IMR-90 (cell line): ENCODE data around the gene NF1. TPM values are rescaled to one million over a fixed set of nuclear protein-coding genes. Genes with fewer than 3 reads are reported as not detected.

Experiments
- ATAC-seq: fragments of 200-7000 bp; cut with Tn5 transposase; 2 replicates; pipeline ENCODE4 v1.9.1; 2020; ENCODE audit warnings: low read depth, mild to moderate bottlenecking, moderate library complexity
- BruUV-seq: library from RNA; stranded (reverse); fragments of 400-500 nt; replicated peaks from 2 replicates; lab custom pipeline; 2021; lab: Mats Ljungman, UMichigan
- CTCF ChIA-PET: fragments of 300-600 bp; formaldehyde crosslinking; extraction: SDS; loops from one replicate; lab custom pipeline; 2021; ENCODE audit warnings: antibody characterized with exemption; lab: Yijun Ruan, JAX
- POLR2A ChIA-PET: fragments of 300-600 bp; sonication (Branson Sonifier 250); formaldehyde crosslinking; loops from one replicate; lab custom pipeline; 2022; ENCODE audit warnings: antibody characterized with exemption; ENCODE audit not compliant: unreplicated experiment; lab: Charles Lee
- DNase-seq: peaks from one replicate; pipeline ENCODE4 v3.0.0; 2013
- H2AFZ ChIP-seq: replicated peaks from 2 replicates; pipeline ENCODE3; 2013; ENCODE audit warnings: low read length, mild to moderate bottlenecking; ENCODE audit not compliant: poor library complexity
- H2AK5ac ChIP-seq: 2 replicates; pipeline ENCODE4 v1.6.1; 2013; ENCODE audit warnings: low read depth, low read length, inconsistent platforms
- H2AK9ac ChIP-seq: replicated peaks from 2 replicates; pipeline ENCODE3; 2013; ENCODE audit warnings: mild to moderate bottlenecking, low read depth, low read length, moderate library complexity; ENCODE audit not compliant: poor library complexity
- H2BK120ac ChIP-seq: 2 replicates; pipeline ENCODE4 v1.6.1; 2013; ENCODE audit warnings: low read depth, low read length, inconsistent platforms
- H2BK15ac ChIP-seq: 3 replicates; pipeline ENCODE4 v1.6.1; 2013; ENCODE audit warnings: low read depth, low read length, inconsistent platforms
- H2BK20ac ChIP-seq: 2 replicates; pipeline ENCODE4 v1.6.1; 2013; ENCODE audit warnings: low read depth, mild to moderate bottlenecking, inconsistent platforms, low read length, moderate library complexity
- H2BK5ac ChIP-seq: 2 replicates; pipeline ENCODE4 v1.6.1; 2013; ENCODE audit warnings: mild to moderate bottlenecking, low read depth, low read length, inconsistent platforms; ENCODE audit not compliant: poor library complexity, severe bottlenecking
- H3K14ac ChIP-seq: replicated peaks from 2 replicates; pipeline ENCODE4 v1.6.1; 2013; ENCODE audit warnings: low read depth, low read length, inconsistent platforms
- H3K18ac ChIP-seq: 2 replicates; pipeline ENCODE4 v1.6.1; 2013; ENCODE audit warnings: low read depth, low read length, control low read depth
- H3K23ac ChIP-seq: 2 replicates; pipeline ENCODE4 v1.6.1; 2013; ENCODE audit warnings: low read depth, low read length, inconsistent platforms
- H3K27ac ChIP-seq: 2 replicates; pipeline ENCODE4 v1.5.1; 2013; ENCODE audit warnings: mild to moderate bottlenecking, control low read depth, low read length; ENCODE audit not compliant: insufficient read depth
- H3K27me3 ChIP-seq: 2 replicates; pipeline ENCODE4 v1.6.1; 2013; ENCODE audit warnings: low read length; ENCODE audit not compliant: control insufficient read depth, insufficient read depth
- H3K36me3 ChIP-seq: 2 replicates; pipeline ENCODE4 v1.6.1; 2013; ENCODE audit warnings: low read length, mixed read lengths; ENCODE audit not compliant: control insufficient read depth, insufficient read depth
- H3K4ac ChIP-seq: 2 replicates; pipeline ENCODE4 v1.6.1; 2013; ENCODE audit warnings: low read depth, low read length, inconsistent platforms
- H3K4me1 ChIP-seq: 2 replicates; pipeline ENCODE4 v1.6.1; 2013; ENCODE audit warnings: low read length, mixed read lengths; ENCODE audit not compliant: control insufficient read depth, insufficient read depth
- H3K4me2 ChIP-seq: 2 replicates; pipeline ENCODE4 v1.6.1; 2013; ENCODE audit warnings: low read depth, mild to moderate bottlenecking, control low read depth, low read length, moderate library complexity
- H3K4me3 ChIP-seq: 2 replicates; pipeline ENCODE4 v1.5.1; 2013; ENCODE audit warnings: low read depth, mild to moderate bottlenecking, control low read depth, low read length, moderate library complexity; ENCODE audit not compliant: insufficient read depth
- H3K56ac ChIP-seq: 2 replicates; pipeline ENCODE4 v1.6.1; 2013; ENCODE audit warnings: low read length, inconsistent platforms; ENCODE audit not compliant: insufficient read depth; ENCODE audit errors: extremely low read depth
- H3K79me1 ChIP-seq, 2 experiments: 2 replicates each; pipeline ENCODE4 v1.6.1; 2013; ENCODE audit warnings: low read length in 2 of 2, inconsistent platforms in 1 of 2, low read depth in 1 of 2
- H3K9ac ChIP-seq: 2 replicates; pipeline ENCODE4 v1.6.1; 2013; ENCODE audit warnings: low read depth, low read length, control low read depth
- H3K9me1 ChIP-seq: 2 replicates; pipeline ENCODE4 v1.6.1; 2013; ENCODE audit warnings: low read length, inconsistent platforms; ENCODE audit not compliant: insufficient read depth
- H3K9me3 ChIP-seq: 2 replicates; pipeline ENCODE4 v1.6.1; 2013; ENCODE audit warnings: low read length; ENCODE audit not compliant: control insufficient read depth, insufficient read depth
- H4K20me1 ChIP-seq: 2 replicates; pipeline ENCODE4 v1.6.1; 2013; ENCODE audit warnings: low read length, inconsistent platforms; ENCODE audit not compliant: insufficient read depth
- H4K5ac ChIP-seq: 2 replicates; pipeline ENCODE4 v1.6.1; 2013; ENCODE audit warnings: mild to moderate bottlenecking, low read depth, low read length, control low read depth
- H4K8ac ChIP-seq, 2 experiments: 2 replicates each; pipeline ENCODE4 v1.6.1; 2013; ENCODE audit warnings: low read depth in 2 of 2, low read length in 2 of 2, control low read depth in 1 of 2, inconsistent platforms in 1 of 2
- H4K91ac ChIP-seq: 2 replicates; pipeline ENCODE4 v1.6.1; 2013; ENCODE audit warnings: low read depth, low read length, inconsistent platforms; ENCODE audit not compliant: insufficient read depth
- BHLHE40 ChIP-seq: fragments of 150-350 bp; IDR thresholded peaks from 2 replicates; pipeline ENCODE4 v1.6.1; 2016; ENCODE audit warnings: mild to moderate bottlenecking, low read depth, low read length
- CHD1 ChIP-seq: IDR thresholded peaks from 2 replicates; pipeline ENCODE4 v1.6.1; 2012; ENCODE audit warnings: low read depth, low read length, improper control_type of control experiment
- FOS ChIP-seq: fragments of 150-350 bp; IDR thresholded peaks from 2 replicates; pipeline ENCODE4 v1.6.1; 2016; ENCODE audit warnings: low read depth, low read length
- MAFK ChIP-seq: IDR thresholded peaks from 2 replicates; pipeline ENCODE4 v1.6.1; 2012; ENCODE audit warnings: low read depth, low read length, improper control_type of control experiment
- MAZ ChIP-seq: IDR thresholded peaks from 2 replicates; pipeline ENCODE4 v1.6.1; 2012; ENCODE audit warnings: low read depth, mild to moderate bottlenecking, low read length, improper control_type of control experiment, moderate library complexity, borderline replicate concordance
- MXI1 ChIP-seq: IDR thresholded peaks from 2 replicates; pipeline ENCODE4 v1.6.1; 2012; ENCODE audit warnings: low read depth, mild to moderate bottlenecking, low read length, moderate library complexity, borderline replicate concordance
- RFX5 ChIP-seq: IDR thresholded peaks from 2 replicates; pipeline ENCODE4 v1.8.0; 2012; ENCODE audit warnings: low read depth, mild to moderate bottlenecking, low read length, moderate library complexity
- SMC3 ChIP-seq: fragments of 150-350 bp; IDR thresholded peaks from 2 replicates; pipeline ENCODE4 v1.6.1; 2016; ENCODE audit warnings: low read depth, mild to moderate bottlenecking, antibody characterized with exemption, low read length, moderate library complexity
- WGBS, 2 experiments: methylation state at CpG; one replicate each; pipeline versions ENCODE4 v1.1.5 to v1.1.7; 2013; ENCODE audit warnings: missing lambda C conversion rate in 2 of 2; ENCODE audit not compliant: insufficient read length in 1 of 2; ENCODE audit errors: extremely low coverage in 2 of 2; 5-methylcytosine and 5-hydroxymethylcytosine counted together
- dilution Hi-C: fragments of 300-500 bp; cut with HindIII; formaldehyde crosslinking; loops from one replicate; pipeline ENCODE4 v1.14.3; 2018; ENCODE audit warnings: low sequenced_read_pairs; ENCODE audit not compliant: unreplicated experiment
- in situ Hi-C: fragments of 300-500 bp; cut with MboI; formaldehyde crosslinking; loops from 3 replicates; pipeline ENCODE4 v1.14.3; 2019; ENCODE audit warnings: low sequenced_read_pairs, inconsistent platforms, mixed read lengths
- intact Hi-C: fragments of 100-400 bp; cut with micrococcal nuclease; formaldehyde crosslinking; loops from 2 replicates; pipeline ENCODE4 v1.10.0; 2022
- polyA plus RNA-seq, 3 experiments: library from polyadenylated mRNA; depleted of rRNA; stranded (reverse); fragments of >200 nt; gene quantifications; 2 replicates each; pipeline ENCODE4 v1.2.3, GENCODE V29; 2012; ENCODE audit warnings: low replicate concordance in 1 of 3
- total RNA-seq: library from RNA; depleted of rRNA; stranded (reverse); fragments of >200 nt; gene quantifications from 2 replicates; pipeline ENCODE4 v1.2.3, GENCODE V29; 2012
- TF ChIP-seq, protein P1 (sequence below): fragments of 150-350 bp; IDR thresholded peaks from 2 replicates; pipeline ENCODE4 v1.6.1; 2017; ENCODE audit warnings: mild to moderate bottlenecking, antibody characterized with exemption, low read length, low read depth
- TF ChIP-seq, protein P2 (sequence below): fragments of 150-350 bp; IDR thresholded peaks from 2 replicates; pipeline ENCODE4 v1.6.1; 2016; ENCODE audit warnings: low read depth, mild to moderate bottlenecking, low read length, moderate library complexity, borderline replicate concordance

NF1 gene
- total and polyA plus RNA-seq, 2 of the 4 experiments (the other 2 are of a cell fraction) = 17.9 to 48.6 TPM

DNA sequence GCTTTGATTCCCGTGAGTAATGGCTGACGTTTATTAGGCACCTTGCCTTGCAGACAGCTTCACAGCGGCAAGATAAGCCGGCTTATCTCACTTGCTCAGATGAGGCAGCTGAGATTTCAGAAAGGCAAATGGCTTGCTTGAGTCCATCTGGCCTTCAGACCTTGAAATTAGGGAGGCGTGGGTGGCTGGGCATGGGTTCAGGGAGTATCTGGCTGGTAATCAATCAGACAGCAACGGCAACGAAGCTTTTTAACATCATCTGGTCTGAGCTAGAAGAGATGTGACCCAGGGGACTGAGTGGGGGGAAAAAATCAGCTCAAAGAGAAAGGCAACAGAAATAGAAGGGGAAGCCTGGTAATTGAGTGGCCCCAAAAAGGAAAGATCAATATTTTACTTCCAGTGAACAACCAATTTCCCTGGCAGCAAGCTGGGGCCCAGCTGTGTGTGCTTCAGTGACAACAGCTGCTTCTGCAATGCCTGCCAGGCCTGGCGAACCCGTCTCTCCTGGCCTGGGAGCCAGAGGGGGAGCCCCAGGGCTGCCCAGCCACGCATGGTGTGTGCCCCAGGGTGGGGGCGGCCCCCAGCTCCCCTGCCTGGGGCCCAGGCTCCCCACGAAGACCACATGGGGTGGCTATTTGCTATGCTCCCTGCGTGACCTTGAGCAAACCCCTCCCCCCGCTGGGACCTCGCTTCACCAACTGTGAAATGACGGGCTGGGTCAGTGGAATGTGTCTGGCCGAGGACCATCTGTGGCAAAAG is 330.7 kb downstream of the NF1 start:
- Histone ChIP-seq H3K27ac (no peak overlapping the region), H2AFZ (peak overlapping the region; percentile 62)
- in situ Hi-C loops = no loop called here

More for the DNA sequence above, 330.7 kb downstream of the NF1 start:
- Histone ChIP-seq H3K9me3 (peaks cover 2% of the 10 kb centered on the region), H3K9me1 (no peaks in the 10 kb centered on the region), H2BK5ac (no peak overlapping the region), H2AK5ac (no peak overlapping the region), H3K27me3 (peaks cover 39% of the 10 kb centered on the region), H2BK20ac (no peak overlapping the region), H3K4me3 (no peak overlapping the region), H4K20me1 (no peaks in the 10 kb centered on the region), H2BK15ac (no peak overlapping the region), H3K4ac (no peak overlapping the region), H3K14ac (no peak overlapping the region), H3K4me1 (no peaks in the 10 kb centered on the region; the same call in 1 of the 2 replicates), H4K91ac (no peak overlapping the region), H3K79me1 (no peaks in the 10 kb centered on the region), H3K4me2 (no peak overlapping the region), H3K23ac (no peak overlapping the region), H3K56ac (no peak overlapping the region), H4K5ac (no peak overlapping the region), H4K8ac (no peak overlapping the region), H2AK9ac (no peak overlapping the region), H3K36me3 (no peaks in the 10 kb centered on the region), H3K9ac (no peak overlapping the region), H3K18ac (no peak overlapping the region), H2BK120ac (no peak overlapping the region)
- TF ChIP-seq BHLHE40 (no peak), MXI1 (no peak), SMC3 (no peak), MAZ (no peak), FOS (no peak), RFX5 (no peak), MAFK (no peak), CHD1 (no peak)
- TF ChIP-seq, protein P1, sequence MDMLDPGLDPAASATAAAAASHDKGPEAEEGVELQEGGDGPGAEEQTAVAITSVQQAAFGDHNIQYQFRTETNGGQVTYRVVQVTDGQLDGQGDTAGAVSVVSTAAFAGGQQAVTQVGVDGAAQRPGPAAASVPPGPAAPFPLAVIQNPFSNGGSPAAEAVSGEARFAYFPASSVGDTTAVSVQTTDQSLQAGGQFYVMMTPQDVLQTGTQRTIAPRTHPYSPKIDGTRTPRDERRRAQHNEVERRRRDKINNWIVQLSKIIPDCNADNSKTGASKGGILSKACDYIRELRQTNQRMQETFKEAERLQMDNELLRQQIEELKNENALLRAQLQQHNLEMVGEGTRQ = no peak
- TF ChIP-seq, protein P2, sequence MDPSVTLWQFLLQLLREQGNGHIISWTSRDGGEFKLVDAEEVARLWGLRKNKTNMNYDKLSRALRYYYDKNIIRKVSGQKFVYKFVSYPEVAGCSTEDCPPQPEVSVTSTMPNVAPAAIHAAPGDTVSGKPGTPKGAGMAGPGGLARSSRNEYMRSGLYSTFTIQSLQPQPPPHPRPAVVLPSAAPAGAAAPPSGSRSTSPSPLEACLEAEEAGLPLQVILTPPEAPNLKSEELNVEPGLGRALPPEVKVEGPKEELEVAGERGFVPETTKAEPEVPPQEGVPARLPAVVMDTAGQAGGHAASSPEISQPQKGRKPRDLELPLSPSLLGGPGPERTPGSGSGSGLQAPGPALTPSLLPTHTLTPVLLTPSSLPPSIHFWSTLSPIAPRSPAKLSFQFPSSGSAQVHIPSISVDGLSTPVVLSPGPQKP = no peak
- ChIA-PET CTCF (no interaction called here), POLR2A (no interaction called here)
- dilution Hi-C loops (no loop called here), intact Hi-C loops (no loop called here)
- WGBS, 2 experiments = 11% methylated on average over 6 of the region's 17 CpGs; no CpG with 5 or more reads in 1 of the 2 experiments
- ATAC-seq (peak; percentile 40), DNase-seq (peak; percentile 12)
- no TSS peak for BruUV-seq
